ENCODE measurements around the gene SLC12A3. TPM values are rescaled to one million over a fixed set of nuclear protein-coding genes. Genes with fewer than 3 reads are reported as not detected.

SLC12A3 gene
- total RNA-seq, 2 experiments from 2014 or later = not detected

DNA sequence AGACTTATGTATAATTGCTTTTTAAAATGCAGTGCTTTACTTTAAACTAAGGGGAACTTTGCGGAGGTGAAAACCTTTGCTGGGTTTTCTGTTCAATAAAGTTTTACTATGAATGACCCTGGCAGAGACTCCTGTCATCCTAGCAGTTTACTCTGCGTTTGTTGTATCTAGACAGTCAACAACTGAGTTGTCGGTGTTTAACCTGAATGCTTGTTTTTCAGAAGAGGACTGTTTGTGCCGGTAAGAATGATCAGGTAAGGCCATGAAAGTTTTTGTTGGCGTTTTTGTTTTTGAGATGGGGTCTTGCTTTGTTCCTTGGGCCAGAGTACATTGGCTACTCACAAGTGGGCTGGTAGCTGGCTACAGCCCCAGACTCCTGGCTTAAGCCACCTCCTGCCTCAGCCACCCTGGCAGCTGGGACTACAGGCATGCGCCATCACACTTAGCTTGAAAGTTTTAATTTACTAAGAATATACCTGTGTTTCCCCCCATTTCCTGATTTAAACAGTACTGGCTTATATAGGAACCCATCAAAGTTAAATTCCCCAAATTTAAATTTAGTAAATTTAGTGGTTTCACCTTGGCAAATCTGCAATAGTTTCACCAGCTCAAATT is 78.9 kb downstream of the SLC12A3 start:
- peak overlapping the region; percentile 96 for H3K27ac Mint-ChIP-seq
- CTCF ChIA-PET = interaction anchor here (0.7 to 2.7 kb wide), 6 partner anchors 12 to 182 kb away, joined by 3 to 11 read pairs (median 3); partner anchors contain the start of gene HERPUD1
- peaks cover 66% of the 10 kb centered on the region for H3K4me1 Mint-ChIP-seq (ENCODE audit: low read depth)
- H3K9me3 Mint-ChIP-seq = no peaks in the 10 kb centered on the region
- H3K4me3 Mint-ChIP-seq = peak overlapping the region; percentile 24
- DNase-seq = no peak
- H3K27me3 Mint-ChIP-seq (ENCODE audit: low read depth) = no peaks in the 10 kb centered on the region
- peaks cover 57% of the 10 kb centered on the region for H3K36me3 Mint-ChIP-seq (ENCODE audit: low read depth)
- intact Hi-C loops (cut with micrococcal nuclease) = loop anchor here (2.0 kb wide), 3 partner anchors 47 to 335 kb away; partner anchors contain the start of gene MT2A

GRCh38 chr16:56944954-56945839 is 80.2 kb downstream of the SLC12A3 start:
- Mint-ChIP-seq H3K36me3 (ENCODE audit: low read depth) (peaks cover 44% of the 10 kb centered on the region), H3K27ac (peak overlapping the region; percentile 96), H3K27me3 (ENCODE audit: low read depth) (no peaks in the 10 kb centered on the region), H3K4me3 (peak overlapping the region; percentile 3), H3K4me1 (ENCODE audit: low read depth) (peaks cover 56% of the 10 kb centered on the region), H3K9me3 (no peaks in the 10 kb centered on the region)
- intact Hi-C loops (cut with micrococcal nuclease) = loop anchor here (1.0 to 2.0 kb wide), 8 partner anchors 12 to 336 kb away; partner anchors contain the start of gene MT2A
- peak; percentile 65 for DNase-seq
- CTCF ChIA-PET = interaction anchor here (0.8 to 2.7 kb wide), 7 partner anchors 14 to 152 kb away, joined by 3 to 11 read pairs (median 4); partner anchors contain the start of gene HERPUD1

- Mint-ChIP-seq H3K4me3 (no peak overlapping the region), H3K4me1 (ENCODE audit: low read depth) (peaks cover 55% of the 10 kb centered on the region), H3K36me3 (ENCODE audit: low read depth) (peaks cover 37% of the 10 kb centered on the region), H3K27ac (peak overlapping the region; percentile 70), H3K9me3 (no peaks in the 10 kb centered on the region), H3K27me3 (ENCODE audit: low read depth) (no peaks in the 10 kb centered on the region)
- CTCF ChIA-PET = interaction anchor here (0.7 to 2.7 kb wide), 4 partner anchors 19 to 138 kb away, joined by 3 to 11 read pairs (median 8); no protein-coding TSS in a partner anchor
- DNase-seq = no peak
- intact Hi-C loops (cut with micrococcal nuclease) = loop anchor here (1.0 to 2.0 kb wide), 8 partner anchors 13 to 337 kb away; partner anchors contain the start of gene MT2A
Measured at GRCh38 chr16:56945847-56946527, 81.0 kb downstream of the SLC12A3 start.

DNA sequence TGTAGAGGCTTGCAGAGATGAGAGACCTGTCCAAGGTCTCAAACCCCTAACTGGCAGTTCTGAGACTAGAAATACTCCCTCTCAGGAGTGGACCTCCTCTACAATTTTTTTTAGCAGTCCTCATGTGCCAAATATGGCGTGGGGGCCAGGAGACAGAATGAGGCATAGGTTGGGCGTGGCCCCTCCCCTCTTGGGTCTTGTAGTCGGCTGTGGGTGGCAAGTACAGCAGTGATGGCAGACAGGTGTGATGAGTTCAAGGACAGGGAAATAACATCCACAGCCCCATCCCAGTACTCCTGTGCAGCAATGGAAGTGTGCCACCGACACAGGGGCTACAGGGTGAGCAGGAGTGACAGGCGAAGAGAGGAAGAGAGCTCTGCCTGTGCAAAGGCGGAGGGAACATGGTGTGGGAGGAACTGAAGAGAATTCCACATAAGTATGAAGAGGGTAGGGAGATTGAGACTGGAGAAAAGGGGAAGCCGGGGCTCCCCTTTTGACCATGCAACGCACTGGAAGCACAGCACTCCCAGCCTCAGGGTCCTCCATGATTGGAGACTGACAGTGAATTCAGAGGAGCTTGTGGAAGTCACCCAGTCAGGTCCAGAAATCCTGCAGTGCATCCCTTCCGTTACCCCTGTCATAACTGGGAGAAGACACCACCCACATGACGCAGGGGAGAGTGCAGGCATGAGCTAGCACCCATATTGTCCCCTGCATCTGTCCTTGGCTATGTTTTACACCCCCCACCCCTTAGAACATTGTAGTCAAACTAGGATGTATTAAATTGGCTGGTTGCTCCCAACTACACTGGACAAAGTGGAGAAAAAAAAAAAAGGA is 82.0 kb downstream of the SLC12A3 start:
- peaks cover 31% of the 10 kb centered on the region for H3K36me3 Mint-ChIP-seq (ENCODE audit: low read depth)
- intact Hi-C loops (cut with micrococcal nuclease) = no loop called here
- no peaks in the 10 kb centered on the region for H3K9me3 Mint-ChIP-seq
- peaks cover 55% of the 10 kb centered on the region for H3K4me1 Mint-ChIP-seq (ENCODE audit: low read depth)
- no peaks in the 10 kb centered on the region for H3K27me3 Mint-ChIP-seq (ENCODE audit: low read depth)
- H3K4me3 Mint-ChIP-seq = no peak overlapping the region
- no peak for DNase-seq
- H3K27ac Mint-ChIP-seq = peak overlapping the region; percentile 17
- CTCF ChIA-PET = interaction anchor here (0.5 to 9.1 kb wide), 5 partner anchors 8 to 80 kb away, joined by 3 to 200 read pairs (median 4); partner anchors contain the start of gene SLC12A3

- peaks cover 27% of the 10 kb centered on the region for H3K36me3 Mint-ChIP-seq (ENCODE audit: low read depth)
- DNase-seq = no peak
- no peaks in the 10 kb centered on the region for H3K9me3 Mint-ChIP-seq
- H3K27me3 Mint-ChIP-seq (ENCODE audit: low read depth) = no peaks in the 10 kb centered on the region
- CTCF ChIA-PET = interaction anchor here (1.0 to 9.1 kb wide), 4 partner anchors 9 to 81 kb away, joined by 3 to 200 read pairs (median 5); partner anchors contain the start of gene SLC12A3
- peaks cover 50% of the 10 kb centered on the region for H3K4me1 Mint-ChIP-seq (ENCODE audit: low read depth)
- no peak overlapping the region for H3K27ac Mint-ChIP-seq
- intact Hi-C loops (cut with micrococcal nuclease) = no loop called here
- H3K4me3 Mint-ChIP-seq = no peak overlapping the region
Measured at GRCh38 chr16:56947604-56947995, 82.6 kb downstream of the SLC12A3 start.

DNA sequence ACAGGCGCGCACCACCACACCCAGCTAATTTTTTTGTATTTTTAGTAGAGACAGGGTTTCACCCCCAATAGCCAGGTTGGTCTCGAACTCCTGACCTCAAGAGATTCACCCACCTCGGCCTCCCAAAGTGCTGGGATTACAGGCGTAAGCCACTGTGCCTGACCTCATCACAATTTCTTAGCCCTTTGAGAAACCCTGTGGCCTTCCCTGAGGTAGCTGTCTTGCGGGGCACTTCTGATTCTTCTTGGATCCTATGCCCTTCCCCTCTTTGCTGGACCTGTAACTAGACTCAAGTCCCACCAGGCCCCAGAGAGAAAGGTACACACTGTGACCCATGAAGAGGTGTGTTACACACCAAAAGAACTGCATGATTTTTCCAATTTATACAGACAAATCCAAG is 83.2 kb downstream of the SLC12A3 start:
- H3K36me3 Mint-ChIP-seq (ENCODE audit: low read depth) = peaks cover 21% of the 10 kb centered on the region
- DNase-seq = no peak
- H3K9me3 Mint-ChIP-seq = no peaks in the 10 kb centered on the region
- H3K4me3 Mint-ChIP-seq = no peak overlapping the region
- CTCF ChIA-PET = interaction anchor here (0.9 to 9.1 kb wide), 3 partner anchors 10 to 81 kb away, joined by 3 to 200 read pairs (median 6); partner anchors contain the start of gene SLC12A3
- H3K27me3 Mint-ChIP-seq (ENCODE audit: low read depth) = no peaks in the 10 kb centered on the region
- no peak overlapping the region for H3K27ac Mint-ChIP-seq
- peaks cover 43% of the 10 kb centered on the region for H3K4me1 Mint-ChIP-seq (ENCODE audit: low read depth)
- intact Hi-C loops (cut with micrococcal nuclease) = no loop called here

- Mint-ChIP-seq H3K4me1 (ENCODE audit: low read depth) (peaks cover 25% of the 10 kb centered on the region), H3K9me3 (no peaks in the 10 kb centered on the region), H3K4me3 (no peak overlapping the region), H3K36me3 (ENCODE audit: low read depth) (peaks cover 10% of the 10 kb centered on the region), H3K27ac (no peak overlapping the region), H3K27me3 (ENCODE audit: low read depth) (no peaks in the 10 kb centered on the region)
- intact Hi-C loops (cut with micrococcal nuclease) = loop anchor here (2.0 kb wide), 1 partner anchor 17 kb away; the partner anchor contains the start of gene HERPUD1
- no peak for DNase-seq
- CTCF ChIA-PET = interaction anchor here (1.0 to 9.1 kb wide), 7 partner anchors 8 to 157 kb away, joined by 3 to 200 read pairs (median 6); partner anchors contain the start of genes CETP and SLC12A3
Measured at GRCh38 chr16:56950051-56950450, 85.0 kb downstream of the SLC12A3 start.

- Mint-ChIP-seq H3K27ac (no peak overlapping the region), H3K36me3 (ENCODE audit: low read depth) (peaks cover 10% of the 10 kb centered on the region), H3K9me3 (no peaks in the 10 kb centered on the region), H3K27me3 (ENCODE audit: low read depth) (no peaks in the 10 kb centered on the region), H3K4me3 (no peak overlapping the region), H3K4me1 (ENCODE audit: low read depth) (peaks cover 21% of the 10 kb centered on the region)
- CTCF ChIA-PET = interaction anchor here (0.8 to 9.1 kb wide), 8 partner anchors 9 to 157 kb away, joined by 3 to 200 read pairs (median 6); partner anchors contain the start of genes CETP and SLC12A3
- DNase-seq = no peak
- intact Hi-C loops (cut with micrococcal nuclease) = loop anchor here (2.0 kb wide), 1 partner anchor 18 kb away; the partner anchor contains the start of gene HERPUD1
Measured at GRCh38 chr16:56950455-56950854, 85.4 kb downstream of the SLC12A3 start.

DNA sequence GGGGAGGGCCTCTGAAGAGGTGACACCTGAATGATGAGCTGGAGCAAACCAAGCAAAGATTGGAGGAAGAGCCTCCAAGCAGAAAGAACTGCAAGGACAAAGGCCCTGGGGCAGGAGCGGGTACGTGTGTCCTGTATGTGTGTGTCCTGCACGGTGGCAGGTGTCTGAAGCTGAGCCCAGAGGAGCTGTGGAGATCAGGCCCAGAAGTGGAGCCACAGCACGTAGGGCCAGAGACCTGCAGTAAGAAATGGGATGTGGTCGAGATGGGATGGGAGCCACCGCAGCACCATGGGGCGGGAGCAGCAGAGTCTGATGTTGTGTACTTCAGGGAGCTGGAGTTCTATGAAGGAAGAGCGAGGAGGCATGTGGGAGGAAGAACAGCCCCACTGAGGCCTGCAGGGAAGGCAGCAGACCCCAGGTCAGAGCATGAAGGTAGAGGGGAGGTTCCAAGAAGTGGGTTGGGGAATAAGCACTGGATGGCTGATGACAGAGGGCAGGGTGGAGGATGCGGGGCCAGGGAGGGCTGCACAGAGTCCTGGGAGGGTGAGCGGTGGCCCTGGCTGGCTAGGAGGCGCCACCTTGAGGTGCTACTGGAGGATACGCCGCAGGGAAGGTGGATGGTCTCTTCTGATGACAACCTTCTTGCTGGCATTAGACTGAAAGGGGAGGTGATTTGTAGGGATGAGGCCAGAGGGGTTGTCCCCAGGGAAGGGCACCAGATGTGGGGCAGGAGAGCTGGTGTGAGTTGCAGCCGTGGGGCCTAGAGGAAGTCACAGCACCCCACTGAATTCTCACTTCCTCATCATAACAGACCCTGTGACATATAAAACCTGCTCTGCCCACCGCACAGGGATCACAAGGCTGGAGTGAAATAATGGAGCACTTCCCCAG is 86.1 kb downstream of the SLC12A3 start:
- DNase-seq = peak; percentile 76
- Mint-ChIP-seq H3K27me3 (ENCODE audit: low read depth) (no peaks in the 10 kb centered on the region), H3K4me1 (ENCODE audit: low read depth) (peaks cover 20% of the 10 kb centered on the region), H3K36me3 (ENCODE audit: low read depth) (peaks cover 7% of the 10 kb centered on the region), H3K27ac (no peak overlapping the region), H3K4me3 (no peak overlapping the region), H3K9me3 (no peaks in the 10 kb centered on the region)
- CTCF ChIA-PET = interaction anchor here (0.6 to 9.1 kb wide), 15 partner anchors 9 to 158 kb away, joined by 3 to 200 read pairs (median 4); partner anchors contain the start of genes CETP and SLC12A3
- intact Hi-C loops (cut with micrococcal nuclease) = loop anchor here (1.0 to 2.0 kb wide), 3 partner anchors 18 to 158 kb away; partner anchors contain the start of gene HERPUD1

- Mint-ChIP-seq H3K27ac (no peak overlapping the region), H3K9me3 (no peaks in the 10 kb centered on the region), H3K4me3 (no peak overlapping the region), H3K27me3 (ENCODE audit: low read depth) (no peaks in the 10 kb centered on the region), H3K4me1 (ENCODE audit: low read depth) (peaks cover 17% of the 10 kb centered on the region), H3K36me3 (ENCODE audit: low read depth) (no peaks in the 10 kb centered on the region)
- intact Hi-C loops (cut with micrococcal nuclease) = no loop called here
- DNase-seq = no peak
- CTCF ChIA-PET = interaction anchor here (0.9 to 9.1 kb wide), 5 partner anchors 11 to 192 kb away, joined by 3 to 200 read pairs (median 5); partner anchors contain the start of genes CETP and SLC12A3
Measured at GRCh38 chr16:56953006-56953405, 88.0 kb downstream of the SLC12A3 start.

Measured in activated naive CD4-positive, alpha-beta T cell treated with anti-CD3 and anti-CD28 coated beads for 36 hours (primary cell).